Stomach (tissue), 9 donors: ENCODE measurements around the gene CHN1. TPM values are rescaled to one million over a fixed set of nuclear protein-coding genes. Genes with fewer than 3 reads are reported as not detected.

Source experiments
- DNase-seq, 2 donors: peaks; one replicate each; pipeline versions ENCODE4 v3.0.0 to v3.0.0-alpha.2; 2013 to 2019
- H3K27ac ChIP-seq, 5 donors: fragments of 200-600 bp in 4 of 5; sonication (generic) in 4 of 5; one replicate each; pipeline ENCODE4 v1.5.1; 2013 to 2019; ENCODE audit warnings: mild to moderate bottlenecking in 1 of 5, moderate library complexity in 1 of 5
- H3K27me3 ChIP-seq, 3 donors: fragments of 200-600 bp; sonication (generic); one replicate each; pipeline ENCODE4 v1.5.1; 2017 to 2019; ENCODE audit warnings: mixed run types in 1 of 3
- H3K36me3 ChIP-seq, 4 donors: fragments of 200-600 bp; sonication (generic); 1 replicate in 3 of 4; 2 replicates in 1 of 4; pipeline ENCODE4 v1.5.1; 2016 to 2019
- H3K4me1 ChIP-seq, 4 donors: fragments of 200-600 bp; sonication (generic); one replicate each; pipeline ENCODE4 v1.5.1; 2016 to 2019
- H3K4me3 ChIP-seq, 4 donors: fragments of 200-600 bp; sonication (generic) in 3 of 4; one replicate each; pipeline ENCODE4 v1.5.1; 2016 to 2019; ENCODE audit warnings: mild to moderate bottlenecking in 1 of 4
- H3K9me3 ChIP-seq, 4 donors: fragments of 200-600 bp; sonication (generic); one replicate each; pipeline ENCODE4 v1.5.1; 2016 to 2019
- EP300 ChIP-seq: sonication (generic); formaldehyde crosslinking; IDR thresholded peaks from one replicate; pipeline ENCODE4 v1.6.1; 2017; ENCODE audit warnings: antibody characterized with exemption
- POLR2A ChIP-seq, 4 donors: fragments of 450-650 bp; IDR thresholded peaks; one replicate each; pipeline ENCODE4 v1.6.1; 2016; ENCODE audit warnings: antibody characterized with exemption in 4 of 4, control low read depth in 2 of 4, mild to moderate bottlenecking in 1 of 4, moderate library complexity in 1 of 4
- POLR2AphosphoS5 ChIP-seq, 3 donors: sonication (generic); formaldehyde crosslinking; IDR thresholded peaks; one replicate each; pipeline ENCODE4 v1.6.1; 2016; ENCODE audit warnings: antibody characterized with exemption in 3 of 3
- WGBS, 5 donors: extraction: QIAGEN DNeasy Blood & Tissue Kit in 3 of 5; methylation state at CpG; one replicate each; pipeline versions ENCODE4 v1.1.5 to v1.1.7; 2013 to 2018; 5-methylcytosine and 5-hydroxymethylcytosine counted together
- intact Hi-C: fragments of 100-400 bp; cut with DNase I; formaldehyde crosslinking; loops from one replicate; pipeline ENCODE4 v1.15.1; 2023; ENCODE audit warnings: low total_unique reads
- polyA plus RNA-seq, 3 donors: library from polyadenylated mRNA; stranded (reverse); fragments of 200-250 nt; gene quantifications; one replicate each; pipeline ENCODE4 v1.2.3, GENCODE V29; 2013
- total RNA-seq, 5 donors: library from RNA; depleted of rRNA; stranded (reverse); fragments of >200 nt; gene quantifications; one replicate each; pipeline versions ENCODE4 v1.1.0 to v1.2.3, GENCODE V29; 2014 to 2016
- TF ChIP-seq, protein P1 (sequence below), 7 experiments: fragments of 450-650 bp in 4 of 7; fragments of 200-600 bp in 3 of 7; sonication (generic) in 3 of 7; IDR thresholded peaks; one replicate each; pipeline ENCODE4 v1.5.1; 2016 to 2019; ENCODE audit warnings: antibody characterized with exemption in 7 of 7, control low read depth in 2 of 7, mild to moderate bottlenecking in 1 of 7
- donor health status: healthy with polysubstance abuse.
- donor health status: Bipolar disorder and iron deficiency.
- donor health status: healthy.

CHN1 gene
- total and polyA plus RNA-seq, 8 donors, result 2.3 to 50.9 (median 12.2) TPM; not detected in 1

DNA sequence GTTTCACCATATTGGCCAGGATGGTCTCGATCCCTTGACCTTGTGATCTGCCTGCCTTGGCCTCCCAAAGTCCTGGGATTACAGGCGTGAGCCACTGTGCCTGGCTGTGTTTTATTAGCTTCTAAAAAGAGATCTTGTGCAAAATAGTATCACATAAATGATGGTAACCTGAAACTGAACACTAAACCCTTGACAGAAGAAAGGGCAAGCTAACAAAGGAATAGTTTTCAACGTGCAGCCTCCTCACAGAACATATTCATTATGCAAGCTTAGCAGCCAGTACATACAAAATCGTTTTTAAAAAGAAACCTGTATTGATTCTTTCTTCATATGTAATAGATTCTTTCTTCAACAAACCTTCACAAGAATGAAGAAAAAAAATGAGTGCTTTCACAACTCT, 20.6 kb downstream of the CHN1 start:
- intact Hi-C loops, result no loop called here
- H3K27ac ChIP-seq, result no peak overlapping the region

DNA sequence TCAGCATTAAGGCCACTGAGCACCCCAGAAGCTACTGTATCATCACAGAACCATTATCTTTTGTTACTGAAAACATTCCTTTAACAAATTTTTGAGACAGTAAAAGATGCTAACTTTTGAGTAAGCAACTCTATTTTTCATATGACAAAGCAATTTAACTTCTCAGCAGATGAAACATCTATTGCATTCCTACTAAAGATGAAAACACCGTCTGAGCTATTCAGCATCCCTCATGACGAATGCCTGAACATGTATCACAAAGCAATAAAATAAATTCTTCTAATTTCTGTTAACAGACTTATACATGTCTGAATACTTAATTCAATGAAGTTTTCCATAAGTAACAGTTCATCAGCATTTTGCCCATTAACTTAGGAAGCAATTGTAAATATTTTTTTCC, 23.9 kb downstream of the CHN1 start:
- TF ChIP-seq POLR2A (IDR thresholded peaks at IDR 0.05), result no peak
- TF ChIP-seq, protein P1, sequence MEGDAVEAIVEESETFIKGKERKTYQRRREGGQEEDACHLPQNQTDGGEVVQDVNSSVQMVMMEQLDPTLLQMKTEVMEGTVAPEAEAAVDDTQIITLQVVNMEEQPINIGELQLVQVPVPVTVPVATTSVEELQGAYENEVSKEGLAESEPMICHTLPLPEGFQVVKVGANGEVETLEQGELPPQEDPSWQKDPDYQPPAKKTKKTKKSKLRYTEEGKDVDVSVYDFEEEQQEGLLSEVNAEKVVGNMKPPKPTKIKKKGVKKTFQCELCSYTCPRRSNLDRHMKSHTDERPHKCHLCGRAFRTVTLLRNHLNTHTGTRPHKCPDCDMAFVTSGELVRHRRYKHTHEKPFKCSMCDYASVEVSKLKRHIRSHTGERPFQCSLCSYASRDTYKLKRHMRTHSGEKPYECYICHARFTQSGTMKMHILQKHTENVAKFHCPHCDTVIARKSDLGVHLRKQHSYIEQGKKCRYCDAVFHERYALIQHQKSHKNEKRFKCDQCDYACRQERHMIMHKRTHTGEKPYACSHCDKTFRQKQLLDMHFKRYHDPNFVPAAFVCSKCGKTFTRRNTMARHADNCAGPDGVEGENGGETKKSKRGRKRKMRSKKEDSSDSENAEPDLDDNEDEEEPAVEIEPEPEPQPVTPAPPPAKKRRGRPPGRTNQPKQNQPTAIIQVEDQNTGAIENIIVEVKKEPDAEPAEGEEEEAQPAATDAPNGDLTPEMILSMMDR (IDR thresholded peaks at IDR 0.05), result no peak
- H3K4me3 ChIP-seq, result no peak overlapping the region
- H3K36me3 ChIP-seq, result no peaks in the 10 kb centered on the region
- no peak overlapping the region for H3K27ac ChIP-seq
- no peaks in the 10 kb centered on the region for H3K4me1 ChIP-seq
- no peaks in the 10 kb centered on the region for H3K9me3 ChIP-seq
- no peak for DNase-seq
- no peaks in the 10 kb centered on the region for H3K27me3 ChIP-seq
- WGBS, 5 donors, result 71 to 89% (median 85%) methylated on average over 2 of the region's 2 CpGs
- intact Hi-C loops, result no loop called here

More for the DNA sequence above, 20.6 kb downstream of the CHN1 start:
- Histone ChIP-seq H3K27me3 (no peaks in the 10 kb centered on the region), H3K4me1 (no peaks in the 10 kb centered on the region), H3K4me3 (no peak overlapping the region), H3K36me3 (no peaks in the 10 kb centered on the region), H3K9me3 (no peaks in the 10 kb centered on the region)
- no peak for DNase-seq
- no peak for TF ChIP-seq EP300
- TF ChIP-seq, protein P1 (IDR thresholded peaks at IDR 0.05), result no peak
- no peak for TF ChIP-seq POLR2AphosphoS5 (IDR thresholded peaks at IDR 0.05)
- no peak for TF ChIP-seq POLR2A (IDR thresholded peaks at IDR 0.05)
- 65 to 73% (median 69%) methylated on average over 4 of the region's 4 CpGs for WGBS, 5 donors

DNA sequence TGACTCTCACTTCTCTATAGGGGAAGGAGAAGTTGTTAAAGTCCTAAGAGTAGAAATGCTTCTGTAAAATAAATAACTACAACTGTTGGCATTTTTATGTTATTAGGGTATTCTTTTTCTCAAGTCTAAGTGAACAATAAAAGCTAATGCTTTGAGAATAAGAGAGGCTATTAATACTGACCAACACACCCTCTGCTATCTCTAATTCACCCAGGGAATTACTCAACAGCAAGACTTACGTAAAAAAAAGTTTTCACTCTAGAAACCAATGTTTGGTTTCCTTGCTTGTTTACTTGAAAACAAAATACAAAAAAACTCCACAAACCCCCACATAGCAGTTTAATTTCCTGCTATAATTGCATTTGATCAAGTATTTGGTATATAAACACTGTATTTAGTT, 25.2 kb downstream of the CHN1 start:
- Histone ChIP-seq H3K36me3 (no peaks in the 10 kb centered on the region), H3K4me3 (no peak overlapping the region), H3K9me3 (no peaks in the 10 kb centered on the region), H3K27ac (no peak overlapping the region), H3K27me3 (no peaks in the 10 kb centered on the region), H3K4me1 (no peaks in the 10 kb centered on the region)
- 70 to 82% (median 77%) methylated on average over 1 of the region's 1 CpG for WGBS, 5 donors
- intact Hi-C loops, result no loop called here
- no peak for DNase-seq
- TF ChIP-seq POLR2AphosphoS5 (IDR thresholded peaks at IDR 0.05), result no peak
- TF ChIP-seq, protein P1 (IDR thresholded peaks at IDR 0.05), result no peak

DNA sequence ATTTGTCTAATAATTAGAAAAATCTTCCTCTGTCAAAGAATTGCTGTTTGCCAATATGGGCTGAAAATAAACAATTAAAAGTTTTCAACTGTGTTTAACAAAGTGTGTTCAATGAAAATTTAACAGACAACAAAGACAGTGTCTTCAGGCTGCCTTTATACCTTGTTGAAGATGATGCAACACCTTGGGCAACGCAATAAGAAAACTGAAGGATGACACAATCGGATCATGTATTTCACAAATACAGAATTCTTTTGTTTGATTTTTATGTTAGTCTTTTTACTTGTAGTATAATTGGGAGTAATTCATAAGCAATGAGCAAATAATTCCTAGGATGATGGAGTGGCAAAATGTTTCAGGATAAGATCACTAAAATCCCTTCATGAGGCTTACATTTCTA, 27.8 kb downstream of the CHN1 start:
- peaks cover 0 to 12% (median 8%) of the 10 kb centered on the region in 4 donors for H3K4me1 ChIP-seq
- H3K4me3 ChIP-seq, result no peak overlapping the region
- DNase-seq, result no peak
- H3K27me3 ChIP-seq, result no peaks in the 10 kb centered on the region
- TF ChIP-seq EP300, result no peak
- no peak for TF ChIP-seq POLR2AphosphoS5 (IDR thresholded peaks at IDR 0.05)
- TF ChIP-seq, protein P1 (IDR thresholded peaks at IDR 0.05), result no peak
- no peak for TF ChIP-seq POLR2A (IDR thresholded peaks at IDR 0.05)
- no peaks in the 10 kb centered on the region for H3K9me3 ChIP-seq
- intact Hi-C loops, result no loop called here
- no peak overlapping the region for H3K27ac ChIP-seq
- no peaks in the 10 kb centered on the region for H3K36me3 ChIP-seq
- 96 to 98% (median 96%) methylated on average over 2 of the region's 2 CpGs for WGBS, 5 donors
